Fibroblast of lung (primary cell): Measurements from ENCODE around the gene TUBB4B.

Source experiments
- CTCF ChIP-seq, 2 donors: IDR thresholded peaks in 1 of 2; conservative IDR thresholded peaks in 1 of 2; 1 replicate in 1 of 2; 2 replicates in 1 of 2; pipeline ENCODE4 v1.5.1; 2011 to 2012; ENCODE audit warnings: low read length in 2 of 2, control low read depth in 1 of 2, inconsistent platforms in 1 of 2, low read depth in 1 of 2, mild to moderate bottlenecking in 1 of 2
- EZH2 ChIP-seq: IDR thresholded peaks from 2 replicates; pipeline ENCODE4 v1.5.1; 2012; ENCODE audit warnings: low read length, control low read depth, mild to moderate bottlenecking; ENCODE audit errors: missing control alignments

GRCh38 chr9:137271696-137272076, 30.6 kb downstream of the TUBB4B start:
- no peak for TF ChIP-seq CTCF (conservative IDR thresholded peaks at IDR 0.05 in 1 of 2, IDR thresholded peaks at IDR 0.05 in 1 of 2; ENCODE audit: low read depth in 1 of 2, low read length in 2 of 2)
- TF ChIP-seq EZH2: no peak
